Left kidney (tissue), 2 donors: ENCODE data around the gene ATP1A1. TPM values are rescaled to one million over a fixed set of nuclear protein-coding genes. Genes with fewer than 3 reads are reported as not detected.

ENCODE experiments used
- DNase-seq: peaks from one replicate; pipeline ENCODE4 v3.0.0-alpha.2; 2013
- polyA plus RNA-seq: library from polyadenylated mRNA; unstranded; fragments of 120-200 nt; gene quantifications from one replicate; pipeline ENCODE4 v1.2.1, GENCODE V29; 2013; ENCODE audit not compliant: insufficient read length

Gene ATP1A1
- polyA plus RNA-seq, 1 donor = 864 TPM

DNA sequence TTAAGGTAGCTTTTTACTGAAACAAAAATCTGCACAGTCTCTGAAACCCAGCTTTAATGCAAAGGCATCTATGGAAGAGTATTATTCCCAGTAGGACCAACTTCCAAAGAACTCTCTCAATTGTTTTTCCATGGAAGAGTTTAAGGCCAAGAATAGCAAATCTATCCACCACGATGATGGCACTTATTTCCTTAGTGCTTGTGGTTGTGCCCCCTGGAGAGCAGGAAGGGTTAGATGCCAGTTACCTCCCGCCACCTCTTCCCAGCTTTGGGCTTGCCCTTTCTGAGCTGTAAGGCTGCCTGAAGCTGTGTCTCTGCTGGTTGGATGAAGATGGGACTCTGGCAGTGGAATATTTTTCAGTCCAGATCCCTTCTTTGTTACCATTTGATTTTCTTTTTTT lies 4.8 kb upstream of the ATP1A1 start:
- DNase-seq = no peak

DNA sequence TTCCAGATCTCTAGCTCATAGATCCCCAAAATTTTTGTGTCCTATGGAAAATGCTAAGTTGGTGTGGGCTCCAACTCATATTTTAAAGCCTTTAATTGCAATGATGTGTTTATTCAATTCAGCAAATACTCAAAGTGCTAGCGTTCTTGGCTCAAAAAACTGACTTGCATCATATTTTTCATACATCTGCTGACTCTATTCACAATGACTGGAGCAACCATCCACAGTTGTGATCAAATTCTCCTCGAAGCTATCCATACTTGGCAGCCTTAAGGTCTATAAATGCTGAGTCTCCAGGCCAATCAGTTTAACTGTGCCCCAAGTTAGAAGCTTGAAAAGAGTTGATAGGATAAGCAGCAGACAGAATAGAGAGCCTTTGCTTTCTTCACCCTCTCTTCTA lies 2.9 kb upstream of the ATP1A1 start:
- DNase-seq = no peak

DNA sequence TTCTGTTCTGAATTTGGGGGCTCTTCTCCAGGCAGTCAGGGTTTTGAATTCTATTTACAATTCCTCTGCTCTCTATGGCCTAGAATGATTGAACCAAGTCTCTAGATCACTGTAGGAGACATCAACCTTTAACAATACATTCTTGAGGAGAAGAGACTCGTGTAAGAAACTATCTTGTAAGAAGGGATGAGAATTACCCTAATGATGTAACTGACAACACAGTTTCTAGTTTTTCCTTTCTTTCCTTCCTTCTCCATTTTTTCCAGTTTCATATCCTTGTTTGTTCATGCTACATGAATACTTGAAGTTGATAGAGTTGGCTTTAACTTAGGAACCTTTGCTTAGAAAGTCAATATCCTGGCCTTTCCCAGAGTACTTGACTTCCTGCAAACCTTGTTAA lies 1.3 kb upstream of the ATP1A1 start:
- DNase-seq = no peak

DNA sequence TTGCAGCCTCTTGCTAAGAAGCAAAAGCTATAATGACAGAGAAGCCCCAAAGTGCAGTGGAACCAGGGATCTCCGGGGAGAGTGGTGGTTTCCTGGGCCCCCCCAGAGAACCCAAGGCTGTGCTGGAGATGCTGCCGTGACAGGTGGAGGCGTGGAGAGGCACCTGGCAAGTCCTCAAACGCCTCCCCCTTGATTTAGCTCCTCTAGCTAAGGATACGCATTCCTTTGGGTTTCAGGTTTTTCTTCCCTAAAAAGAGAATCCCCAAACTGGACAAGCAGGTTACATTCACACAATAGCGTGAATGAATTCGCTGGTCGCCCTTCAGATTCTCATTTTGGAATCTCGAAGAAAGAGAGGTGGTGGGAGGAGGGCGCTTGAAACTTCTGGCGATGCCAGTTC lies 853 bp upstream of the ATP1A1 start:
- DNase-seq = no peak

DNA sequence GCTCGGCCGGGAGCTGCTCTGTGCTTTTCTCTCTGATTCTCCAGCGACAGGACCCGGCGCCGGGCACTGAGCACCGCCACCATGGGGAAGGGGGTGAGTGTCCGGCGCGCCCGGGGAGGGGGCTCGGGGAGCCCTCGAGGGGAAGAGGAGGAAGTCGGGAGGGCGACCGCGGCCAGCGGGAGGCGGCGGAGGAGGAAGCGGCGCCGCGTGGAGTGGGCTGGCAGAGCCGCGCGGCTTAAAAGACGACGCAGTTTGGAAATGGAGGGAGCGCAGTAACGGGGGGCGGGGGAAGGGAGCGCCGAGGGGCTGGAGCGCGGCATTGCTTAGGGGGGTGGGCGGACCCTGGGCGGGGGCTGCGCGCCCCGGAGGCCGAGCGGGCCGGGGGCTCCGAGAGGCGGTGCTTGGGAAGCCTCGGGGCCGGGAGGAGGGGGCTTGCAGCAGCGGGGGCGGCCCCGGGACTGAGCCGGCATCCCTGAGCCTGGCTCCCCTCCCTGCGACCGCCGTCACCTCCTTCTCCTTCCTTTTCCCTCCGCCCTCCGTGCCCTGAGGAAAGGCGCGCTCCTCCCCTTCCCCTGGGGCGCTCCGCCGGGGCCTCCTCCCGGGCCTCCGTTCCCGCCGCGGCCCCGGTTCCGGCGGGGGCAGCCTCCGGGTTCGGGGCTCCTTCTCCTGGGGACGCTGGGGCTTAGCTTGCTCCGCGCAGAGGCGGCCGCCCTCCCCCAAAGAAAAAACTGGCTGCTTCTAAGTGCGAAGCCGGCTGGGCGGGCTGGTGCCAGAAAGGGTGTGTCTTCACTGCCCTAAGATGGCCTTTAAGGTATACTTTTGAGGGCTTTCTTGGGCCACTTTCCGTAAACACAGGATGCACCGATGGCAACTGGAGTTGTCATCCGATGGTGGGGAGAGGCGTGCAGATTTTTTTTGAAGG lies 648 bp downstream of the ATP1A1 start:
- no peak for DNase-seq

DNA sequence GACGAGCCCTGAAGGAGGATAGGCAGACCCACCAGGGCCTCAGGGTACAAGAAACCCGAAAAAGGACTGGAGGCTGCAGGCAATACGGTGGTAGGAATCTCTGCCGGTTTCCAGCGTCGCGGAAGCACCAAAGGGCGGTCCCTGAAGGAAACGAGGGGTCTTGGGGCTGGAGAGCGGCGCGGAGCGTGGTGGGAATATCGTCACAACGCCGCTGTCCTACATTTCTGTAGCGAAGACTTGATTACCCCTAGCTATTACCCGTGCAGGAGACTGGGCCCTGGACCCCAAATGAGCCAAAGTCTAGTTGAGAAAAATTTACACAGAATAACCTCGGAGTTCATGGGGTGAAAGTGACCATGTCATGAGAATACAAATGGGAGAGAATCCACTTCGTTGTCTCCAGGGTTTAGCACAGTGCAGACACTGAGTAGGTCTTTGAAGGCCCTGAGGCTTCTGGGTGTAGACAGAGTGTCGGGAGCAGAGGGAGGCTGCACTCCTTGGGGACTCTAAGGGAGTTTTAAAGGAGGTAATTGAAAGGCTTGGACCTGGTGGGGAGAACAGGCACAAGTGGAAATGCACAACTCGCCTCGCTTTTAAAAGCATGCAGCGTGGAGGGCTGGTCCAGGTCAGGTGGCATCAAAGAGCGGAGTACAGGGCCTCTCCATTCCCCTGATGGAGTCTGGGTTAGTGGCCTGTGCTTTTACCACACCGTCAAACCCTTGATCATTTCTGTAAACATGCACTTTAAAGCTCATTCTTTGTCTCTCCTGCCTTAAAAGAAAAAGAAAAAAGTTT lies 1.5 kb downstream of the ATP1A1 start:
- no peak for DNase-seq

DNA sequence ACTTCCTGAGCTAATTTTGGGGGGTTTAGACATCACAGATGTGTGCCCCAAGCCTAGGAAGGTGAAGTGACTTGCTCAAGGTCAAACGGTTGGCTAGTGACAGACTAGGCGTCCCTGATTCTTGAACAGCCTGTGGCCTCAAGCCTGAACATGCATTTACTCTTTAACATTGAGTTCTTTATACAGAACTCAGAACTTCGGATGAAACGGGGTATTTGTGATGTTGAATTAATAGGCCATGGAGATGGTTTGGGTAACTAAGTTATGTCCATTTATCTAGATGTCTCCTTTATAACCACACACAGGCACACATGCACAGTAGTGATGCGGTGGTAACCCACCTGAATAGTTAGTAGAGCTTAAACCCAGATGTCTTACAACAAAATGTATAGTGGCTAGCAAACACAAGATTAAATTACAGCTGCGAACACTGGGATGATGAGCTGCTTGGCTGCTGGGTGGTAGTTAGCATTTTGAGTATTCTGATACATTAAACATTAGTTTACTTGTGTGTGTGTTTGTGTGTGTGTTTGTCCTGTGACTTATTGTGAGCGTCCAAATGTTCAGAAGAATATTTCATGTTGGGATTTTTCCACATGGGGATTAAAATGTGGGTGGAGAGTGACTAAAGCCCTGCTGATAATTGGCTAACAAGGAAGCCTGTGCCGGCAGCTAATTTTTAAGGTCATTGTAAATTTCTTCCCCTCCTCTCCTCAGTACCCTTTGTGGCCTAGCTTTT lies 2.3 kb downstream of the ATP1A1 start:
- no peak for DNase-seq

DNA sequence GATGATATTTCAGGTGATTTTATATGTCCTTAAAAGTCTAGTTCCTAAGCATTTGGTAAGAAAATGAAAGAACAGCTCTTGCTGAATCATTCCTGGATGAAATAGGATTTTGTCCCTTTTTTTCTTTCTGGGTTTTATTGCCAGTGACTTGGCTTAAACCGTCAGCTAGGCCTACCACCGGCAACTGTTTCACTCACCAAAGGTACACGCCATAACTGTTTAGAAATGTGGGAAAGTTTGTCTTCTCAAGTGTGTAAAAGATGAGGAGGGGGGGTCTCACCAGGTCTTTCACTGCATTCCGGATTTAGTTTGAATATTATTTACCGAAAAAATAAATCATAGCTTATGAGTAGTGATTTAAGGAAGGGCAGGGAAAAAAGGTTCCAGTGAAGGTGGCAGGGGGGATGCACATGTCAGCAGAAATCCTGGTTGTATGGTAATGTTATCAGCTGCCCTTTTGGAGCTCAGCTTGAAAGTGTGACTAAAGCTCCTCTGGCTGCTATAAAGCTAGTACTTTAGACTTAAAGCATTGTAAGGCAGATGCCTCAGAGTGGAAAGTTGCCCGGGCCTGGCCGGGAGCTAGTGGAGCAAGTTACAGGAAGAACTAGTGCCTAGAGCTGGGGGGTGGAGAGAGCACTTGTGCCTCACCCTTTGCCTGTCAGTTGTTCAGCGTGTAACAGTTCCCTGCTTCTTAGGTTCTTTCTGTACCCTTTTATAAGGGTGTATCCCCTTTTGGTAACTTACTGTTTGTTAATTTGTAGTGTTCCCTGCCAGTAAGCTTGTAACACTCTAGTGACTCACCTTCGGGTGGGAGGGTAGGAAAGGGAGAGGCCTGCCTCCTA lies 3.1 kb downstream of the ATP1A1 start:
- no peak for DNase-seq

DNA sequence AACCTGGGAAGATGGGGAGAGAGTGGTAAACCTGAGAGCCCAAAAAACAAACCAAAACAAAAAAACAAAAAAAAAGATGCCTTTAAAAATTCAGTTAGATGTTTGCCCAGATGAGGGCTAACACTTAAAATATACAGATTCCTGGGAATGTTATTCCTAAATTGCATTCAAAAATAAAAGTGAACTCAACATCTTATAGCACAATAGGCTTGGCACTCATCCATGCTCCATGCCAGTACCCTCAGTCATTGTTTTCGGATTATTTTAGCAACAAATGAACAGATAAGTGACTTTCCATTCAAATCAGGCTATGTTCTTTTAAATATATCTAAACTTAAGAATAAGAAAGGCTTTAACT lies 3.7 kb downstream of the ATP1A1 start:
- no peak for DNase-seq

DNA sequence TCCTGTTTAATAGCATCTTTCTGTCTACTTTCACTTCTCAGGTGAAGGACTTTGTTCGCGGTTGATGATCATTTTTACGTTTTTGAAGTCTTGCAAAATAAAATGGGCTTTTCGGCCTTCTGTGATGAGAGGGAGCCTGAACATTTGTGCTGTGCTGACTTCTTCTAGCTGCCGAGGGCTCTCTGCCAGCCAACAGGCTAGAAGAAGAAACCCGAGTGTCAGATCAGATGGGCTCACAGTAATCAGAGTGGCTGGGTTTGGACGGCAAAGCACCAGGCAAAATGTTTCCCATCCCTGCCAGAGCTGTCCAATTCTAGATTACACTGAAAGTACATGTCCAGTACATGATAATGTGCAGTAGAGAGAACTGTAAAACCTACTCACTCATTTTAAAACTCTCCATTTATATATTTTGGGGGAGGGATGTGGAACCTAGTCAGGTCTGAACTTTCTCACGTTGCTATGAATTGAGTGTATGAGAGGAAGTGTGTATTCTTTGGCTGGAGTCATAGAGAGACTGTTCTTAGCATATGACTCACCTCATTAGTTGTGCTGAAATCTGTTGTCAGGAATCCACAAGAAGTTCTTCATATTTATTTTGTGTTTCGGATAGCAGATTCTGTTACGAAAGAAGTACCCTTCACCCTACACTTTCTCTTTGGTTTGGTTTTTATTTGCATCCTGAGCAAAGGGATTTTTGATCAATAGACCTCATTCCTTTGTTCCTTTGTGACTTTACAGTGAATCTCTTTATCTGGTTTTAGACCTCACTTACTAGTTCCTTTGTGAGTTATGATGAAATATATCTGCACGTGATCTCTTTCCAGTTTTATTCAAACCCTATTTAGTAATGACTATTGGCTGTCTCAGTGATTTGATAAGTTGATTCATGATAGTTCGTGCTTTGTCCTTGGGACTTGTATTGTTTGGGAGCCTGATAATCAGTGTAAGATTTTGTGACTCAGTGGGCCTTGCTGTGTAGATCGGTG lies 4.8 kb downstream of the ATP1A1 start:
- no peak for DNase-seq

DNA sequence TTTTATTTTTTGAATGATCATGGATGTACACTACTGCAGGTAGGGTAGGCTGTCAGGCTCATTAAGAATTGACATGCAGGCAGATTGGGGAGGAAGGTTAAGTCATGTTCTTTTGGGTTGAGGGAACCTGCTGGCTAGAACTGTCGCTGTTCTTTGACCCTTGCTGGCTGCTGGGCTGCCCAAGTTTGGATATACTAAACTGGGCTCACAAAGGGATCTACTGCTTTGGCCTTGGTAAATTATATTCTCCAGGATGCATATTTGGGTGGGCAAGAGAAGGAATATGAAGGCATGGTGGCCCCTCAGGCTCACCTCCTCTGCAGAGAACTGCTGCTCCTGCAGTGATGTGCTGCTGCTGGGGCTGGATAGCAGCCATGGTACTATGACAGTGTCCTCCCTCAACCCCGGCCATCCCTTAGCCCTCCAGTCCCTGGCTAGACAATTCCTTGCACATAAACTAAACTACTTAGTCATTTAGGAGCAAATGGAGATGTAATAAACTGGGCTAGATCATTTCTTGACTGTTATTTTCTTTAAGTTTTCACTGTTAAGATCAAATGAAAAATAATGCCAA lies 6.1 kb downstream of the ATP1A1 start:
- no peak for DNase-seq

DNA sequence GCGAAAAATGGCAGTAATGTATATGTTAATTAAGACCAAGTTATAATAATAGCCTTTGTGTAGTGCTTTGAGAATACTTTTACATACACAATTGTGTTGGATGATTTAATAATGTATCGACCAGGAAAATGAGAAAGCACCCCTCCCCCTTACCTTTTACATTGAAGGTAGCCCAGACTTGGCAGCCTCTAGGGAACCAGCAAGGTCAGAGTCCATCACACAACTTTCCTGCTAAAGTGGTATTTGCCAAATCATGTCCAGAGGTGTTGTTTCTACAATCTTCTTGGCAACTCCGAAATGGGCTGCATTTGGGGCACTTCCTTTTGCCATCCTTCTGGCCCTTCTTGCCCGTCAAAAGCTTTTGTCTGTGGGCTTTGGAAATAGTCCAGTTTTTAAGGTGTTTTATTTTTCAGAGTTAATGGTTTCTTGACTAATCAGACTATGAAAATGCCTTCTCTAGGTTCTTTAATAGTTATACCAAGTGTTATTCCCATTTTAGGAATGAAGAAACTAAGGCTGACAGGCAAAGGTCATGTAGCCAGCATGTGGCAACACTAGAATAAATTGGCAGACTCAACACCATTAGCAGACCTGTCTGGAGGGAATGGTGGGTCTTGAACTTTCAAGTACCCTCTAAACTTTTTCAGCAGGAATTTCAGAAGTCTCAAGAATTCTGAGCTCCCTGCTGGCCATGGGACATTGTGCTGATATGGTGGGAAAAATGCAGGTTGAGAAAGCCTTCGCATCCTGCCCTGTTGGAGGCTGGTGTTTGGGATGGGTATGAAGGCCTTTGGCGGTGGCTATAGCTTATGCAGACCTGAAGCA lies 6.8 kb downstream of the ATP1A1 start:
- no peak for DNase-seq

DNA sequence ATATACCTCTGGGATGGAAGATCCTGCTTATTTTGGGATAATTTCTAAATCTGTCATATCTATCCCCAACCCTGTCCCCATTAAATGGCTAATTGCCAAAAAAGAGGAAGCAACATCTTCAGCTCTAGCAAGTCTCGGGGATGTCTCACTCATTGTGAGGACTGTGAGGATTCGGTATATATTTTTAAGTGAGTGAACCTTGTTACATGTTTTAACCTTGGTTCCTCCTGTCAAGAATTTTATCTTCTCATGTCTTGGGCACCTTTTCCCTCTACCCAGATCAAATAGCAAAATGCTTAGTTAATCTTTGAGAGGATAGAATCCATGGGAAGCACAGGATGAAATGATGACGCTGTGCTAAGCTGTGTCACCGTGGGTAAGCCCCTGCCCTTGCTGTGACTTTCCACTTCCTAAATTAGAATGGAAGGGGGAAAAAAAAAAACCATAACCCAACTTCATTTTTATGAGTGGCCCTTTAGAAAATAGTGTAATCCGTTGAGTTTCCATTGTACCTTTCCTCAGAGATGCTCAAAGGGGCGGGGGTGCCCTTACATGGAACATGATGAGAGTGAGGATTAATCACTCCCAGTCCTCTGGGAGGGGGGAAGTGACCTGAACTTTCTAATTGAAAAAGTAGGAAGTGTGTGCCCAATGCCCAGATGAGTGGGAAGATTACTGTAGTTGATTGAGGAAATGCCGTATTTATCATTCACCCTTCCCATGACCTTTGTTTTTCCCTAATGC lies 7.6 kb downstream of the ATP1A1 start:
- DNase-seq = no peak

DNA sequence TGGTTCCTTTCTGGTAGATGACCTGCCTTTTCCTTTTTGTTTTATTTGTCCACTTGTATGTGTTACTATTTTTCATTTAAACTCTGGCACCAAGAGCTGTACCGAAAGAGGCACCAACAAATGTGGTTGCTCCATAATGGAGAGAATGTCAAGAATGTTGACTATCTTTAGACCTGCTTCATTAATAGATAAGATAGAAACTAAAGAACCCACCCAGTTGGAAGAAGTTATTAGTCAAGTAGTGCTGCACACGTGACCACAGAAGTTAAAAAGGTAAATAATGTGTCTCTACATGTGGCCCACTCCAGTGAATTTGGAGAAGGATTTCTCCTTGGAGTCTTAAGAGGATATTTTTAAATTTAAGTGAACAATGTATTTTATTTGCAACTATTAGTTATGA lies 9.3 kb downstream of the ATP1A1 start:
- no peak for DNase-seq

DNA sequence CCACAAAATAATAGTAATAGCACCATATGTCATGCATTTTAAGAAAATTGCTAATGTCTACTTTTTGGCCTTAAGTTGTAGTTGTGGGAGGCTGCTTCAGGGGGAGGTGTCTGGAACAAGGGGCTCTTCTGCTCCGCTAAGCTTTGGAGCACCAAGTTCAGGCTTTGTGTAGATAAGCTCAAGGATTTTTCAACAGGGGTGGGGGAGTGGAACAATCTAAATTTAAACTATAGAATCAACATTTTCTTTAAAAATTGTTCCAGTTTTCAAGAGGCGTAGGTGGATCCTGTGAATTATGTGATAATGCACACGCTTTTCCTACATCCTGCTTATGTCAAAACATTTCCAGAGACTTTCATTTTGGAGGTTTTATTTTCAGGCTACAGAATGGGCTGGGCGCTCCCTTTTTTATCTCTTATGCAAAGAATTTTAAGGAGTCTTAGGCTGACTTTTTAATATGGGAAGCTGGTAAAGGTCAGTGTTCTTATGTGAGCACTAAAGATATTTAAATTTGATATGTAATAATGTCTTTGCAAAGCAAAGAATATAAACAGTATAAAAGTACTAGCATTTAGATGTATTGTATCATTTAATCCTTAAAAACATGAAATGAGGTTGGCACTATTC lies 9.9 kb downstream of the ATP1A1 start:
- no peak for DNase-seq

DNA sequence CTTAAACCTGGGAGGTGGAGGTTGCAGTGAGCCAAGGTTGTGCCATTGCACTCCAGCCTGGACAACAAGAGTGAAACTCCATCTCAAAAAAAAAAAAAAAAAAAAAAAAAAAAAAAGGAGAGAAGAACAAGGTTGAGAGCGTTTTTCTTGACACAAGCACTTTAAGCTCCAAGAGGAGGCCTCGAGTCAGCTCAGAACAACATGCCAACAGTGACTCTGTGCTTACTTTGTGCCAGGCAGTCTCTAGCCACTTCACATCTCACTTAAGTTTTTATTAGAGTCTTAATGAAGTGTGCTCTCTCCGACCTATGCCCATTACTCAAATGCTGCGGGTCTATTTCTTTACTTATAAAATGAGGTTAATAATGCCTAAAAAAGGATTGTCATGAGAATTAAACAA lies 13.0 kb downstream of the ATP1A1 start:
- no peak for DNase-seq

DNA sequence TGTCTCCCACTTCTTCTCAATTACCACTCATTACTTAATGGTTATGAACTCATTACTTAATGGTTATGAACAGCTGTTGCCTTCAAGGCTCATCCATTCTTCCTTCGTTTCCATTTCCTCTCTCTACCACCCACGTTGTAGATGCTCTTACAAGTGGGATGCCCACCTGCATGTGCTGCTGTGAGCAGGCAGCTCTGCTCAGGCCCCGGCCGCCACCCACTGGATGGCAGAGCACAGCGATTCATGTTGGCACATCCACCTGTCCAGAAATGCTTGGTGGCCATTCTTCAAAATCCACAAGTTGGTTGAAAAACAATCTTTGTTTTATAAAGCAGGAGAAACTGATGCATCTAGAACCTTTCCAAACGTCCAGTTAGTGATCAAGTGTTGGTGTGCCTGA lies 14.5 kb downstream of the ATP1A1 start:
- no peak for DNase-seq

DNA sequence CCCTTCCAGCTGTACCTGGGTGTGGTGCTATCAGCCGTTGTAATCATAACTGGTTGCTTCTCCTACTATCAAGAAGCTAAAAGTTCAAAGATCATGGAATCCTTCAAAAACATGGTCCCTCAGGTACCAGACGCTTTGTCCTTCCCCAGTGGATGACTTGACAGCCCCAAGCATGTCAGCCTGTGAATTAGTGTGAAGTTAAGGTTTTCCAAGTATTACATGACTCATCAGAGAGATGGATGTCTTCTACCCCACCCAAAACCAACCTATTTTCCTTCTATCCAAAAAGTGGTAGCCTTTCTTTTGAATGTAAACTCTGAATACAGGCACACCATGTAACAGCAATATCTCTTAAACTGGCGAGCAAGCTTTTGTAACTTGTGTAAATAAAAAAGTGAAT lies 15.1 kb downstream of the ATP1A1 start:
- no peak for DNase-seq
